ENCODE measurements around the gene COQ2. TPM values are rescaled to one million over a fixed set of nuclear protein-coding genes. Genes with fewer than 3 reads are reported as not detected.
"Not testable (repeated sequence)": the region's sequence is repeated elsewhere in the genome, so short reads cannot be mapped to it uniquely, and the experiment has no call there.

The COQ2 gene
- total RNA-seq, 1 donor from 2014 or later, result 11.0 TPM

DNA sequence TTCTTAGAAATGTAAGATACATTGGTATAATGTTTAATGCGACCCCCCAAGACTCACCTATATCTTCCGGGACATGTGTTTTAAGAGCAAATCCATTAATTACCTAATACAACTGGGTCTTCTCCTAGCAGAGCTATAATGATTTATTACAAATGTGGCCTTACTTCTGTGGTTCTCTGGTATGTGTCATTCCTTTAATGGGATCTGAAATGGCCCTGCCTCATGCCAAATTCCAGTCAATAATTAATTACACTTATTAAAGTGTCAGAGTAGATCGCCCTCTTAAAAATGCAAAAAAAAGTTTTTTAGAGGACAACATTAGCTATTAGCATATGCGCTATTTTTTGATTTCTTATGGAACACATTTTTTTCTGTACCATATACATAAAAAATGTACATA lies 33.1 kb upstream of the COQ2 start:
- H3K9ac ChIP-seq (ENCODE audit: low read depth in 1 of 3, low read length in 3 of 3), result no peak overlapping the region
- H3K36me3 ChIP-seq (ENCODE audit: control insufficient read depth in 3 of 3, insufficient read depth in 3 of 3, low read length in 3 of 3), result no peaks in the 10 kb centered on the region
- no peaks in the 10 kb centered on the region for H3K9me3 ChIP-seq (ENCODE audit: control insufficient read depth in 3 of 3, low read length in 3 of 3)
- H3K27ac ChIP-seq (ENCODE audit: low read depth, low read length), result no peak overlapping the region
- H3K4me1 ChIP-seq (ENCODE audit: control insufficient read depth in 3 of 3, insufficient read depth in 3 of 3, low read length in 3 of 3), result no peaks in the 10 kb centered on the region
- H3K27me3 ChIP-seq (ENCODE audit: control insufficient read depth in 3 of 3, insufficient read depth in 3 of 3, low read length in 3 of 3), result no peaks in the 10 kb centered on the region
- no peak overlapping the region for H3K4me3 ChIP-seq (ENCODE audit: low read length in 3 of 3)

DNA sequence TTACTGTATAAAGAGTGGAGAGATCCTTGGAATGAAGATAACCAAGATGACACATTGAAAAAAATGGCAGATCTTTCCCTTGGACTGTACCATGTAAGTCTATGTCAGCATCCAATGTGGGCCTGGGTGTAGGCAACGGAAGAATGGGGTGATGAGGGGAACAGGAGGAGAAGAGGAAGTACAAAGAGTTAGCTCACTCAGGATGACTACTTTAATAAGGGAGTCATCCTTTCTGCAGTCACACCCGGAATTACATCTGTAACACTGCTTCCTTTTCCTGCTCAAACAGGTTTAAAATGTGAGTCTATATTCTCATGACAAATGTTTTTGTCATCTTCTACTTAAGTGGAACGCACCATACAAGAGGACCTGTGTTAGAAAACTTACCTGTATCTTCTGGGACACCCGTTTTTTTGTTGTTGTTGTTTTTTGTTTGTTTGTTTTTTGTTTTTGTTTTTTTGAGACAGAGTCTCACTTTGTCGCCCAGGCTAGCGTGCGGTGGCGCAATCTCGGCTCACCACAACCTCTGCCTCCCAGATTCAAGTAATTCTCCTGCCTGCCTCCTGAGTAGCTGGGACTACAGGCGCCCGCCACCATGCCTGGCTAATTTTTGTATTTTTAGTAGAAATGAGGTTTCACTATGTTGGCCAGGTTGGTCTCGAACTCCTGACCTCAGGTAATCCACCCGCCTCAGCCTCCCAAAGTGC lies 32.0 kb upstream of the COQ2 start:
- no peaks in the 10 kb centered on the region for H3K36me3 ChIP-seq (ENCODE audit: control insufficient read depth in 3 of 3, insufficient read depth in 3 of 3, low read length in 3 of 3)
- H3K4me3 ChIP-seq (ENCODE audit: low read length in 3 of 3), result no peak overlapping the region
- H3K9me3 ChIP-seq (ENCODE audit: control insufficient read depth in 3 of 3, low read length in 3 of 3), result no peaks in the 10 kb centered on the region
- H3K27me3 ChIP-seq (ENCODE audit: control insufficient read depth in 3 of 3, insufficient read depth in 3 of 3, low read length in 3 of 3), result no peaks in the 10 kb centered on the region
- no peak overlapping the region for H3K27ac ChIP-seq (ENCODE audit: low read depth, low read length)
- H3K4me1 ChIP-seq (ENCODE audit: control insufficient read depth in 3 of 3, insufficient read depth in 3 of 3, low read length in 3 of 3), result no peaks in the 10 kb centered on the region
- H3K9ac ChIP-seq (ENCODE audit: low read depth in 1 of 3, low read length in 3 of 3), result no peak overlapping the region

DNA sequence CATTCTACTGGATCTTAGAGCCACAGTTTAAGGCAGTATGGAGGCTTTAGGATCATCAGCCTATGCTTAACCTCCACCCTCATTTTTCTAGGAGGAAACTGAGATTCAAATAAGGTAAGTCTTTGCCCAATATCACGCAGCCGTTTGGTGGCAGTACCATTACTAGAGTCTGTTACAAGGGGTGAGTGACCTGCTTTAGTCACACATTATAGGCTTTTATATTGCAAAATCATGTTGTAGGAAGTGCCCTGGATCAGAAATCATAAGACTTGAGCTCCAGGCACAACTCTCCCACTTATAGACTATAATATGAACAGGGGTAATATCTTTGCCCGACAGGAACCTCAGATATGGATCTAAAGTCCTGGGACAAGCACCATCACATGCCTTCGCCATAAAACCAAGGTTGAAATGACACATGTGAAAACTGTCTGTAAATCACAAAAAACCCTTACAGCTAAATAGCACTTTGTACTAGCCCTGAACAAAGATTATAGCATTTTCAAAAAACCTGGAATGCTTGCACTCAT lies 30.8 kb upstream of the COQ2 start:
- no peak overlapping the region for H3K4me3 ChIP-seq (ENCODE audit: low read length in 3 of 3)

GRCh38 chr4:83308672-83309071 lies 24.1 kb upstream of the COQ2 start:
- H3K4me1 ChIP-seq (ENCODE audit: control insufficient read depth in 3 of 3, insufficient read depth in 3 of 3, low read length in 3 of 3), result no peaks in the 10 kb centered on the region
- H3K4me3 ChIP-seq (ENCODE audit: low read length in 3 of 3), result no peak overlapping the region
- H3K36me3 ChIP-seq (ENCODE audit: control insufficient read depth in 3 of 3, insufficient read depth in 3 of 3, low read length in 3 of 3), result no peaks in the 10 kb centered on the region
- H3K27ac ChIP-seq (ENCODE audit: low read depth, low read length), result no peak overlapping the region
- H3K27me3 ChIP-seq (ENCODE audit: control insufficient read depth in 3 of 3, insufficient read depth in 3 of 3, low read length in 3 of 3), result no peaks in the 10 kb centered on the region
- no peaks in the 10 kb centered on the region for H3K9me3 ChIP-seq (ENCODE audit: control insufficient read depth in 3 of 3, low read length in 3 of 3)
- no peak overlapping the region for H3K9ac ChIP-seq (ENCODE audit: low read depth in 1 of 3, low read length in 3 of 3)

More for the DNA sequence above, 30.8 kb upstream of the COQ2 start:
- H3K36me3 ChIP-seq (ENCODE audit: control insufficient read depth in 3 of 3, insufficient read depth in 3 of 3, low read length in 3 of 3), result no peaks in the 10 kb centered on the region
- no peaks in the 10 kb centered on the region for H3K9me3 ChIP-seq (ENCODE audit: control insufficient read depth in 3 of 3, low read length in 3 of 3)
- no peaks in the 10 kb centered on the region for H3K4me1 ChIP-seq (ENCODE audit: control insufficient read depth in 3 of 3, insufficient read depth in 3 of 3, low read length in 3 of 3)
- H3K27me3 ChIP-seq (ENCODE audit: control insufficient read depth in 3 of 3, insufficient read depth in 3 of 3, low read length in 3 of 3), result no peaks in the 10 kb centered on the region
- H3K9ac ChIP-seq (ENCODE audit: low read depth in 1 of 3, low read length in 3 of 3), result no peak overlapping the region
- H3K27ac ChIP-seq (ENCODE audit: low read depth, low read length), result no peak overlapping the region

DNA sequence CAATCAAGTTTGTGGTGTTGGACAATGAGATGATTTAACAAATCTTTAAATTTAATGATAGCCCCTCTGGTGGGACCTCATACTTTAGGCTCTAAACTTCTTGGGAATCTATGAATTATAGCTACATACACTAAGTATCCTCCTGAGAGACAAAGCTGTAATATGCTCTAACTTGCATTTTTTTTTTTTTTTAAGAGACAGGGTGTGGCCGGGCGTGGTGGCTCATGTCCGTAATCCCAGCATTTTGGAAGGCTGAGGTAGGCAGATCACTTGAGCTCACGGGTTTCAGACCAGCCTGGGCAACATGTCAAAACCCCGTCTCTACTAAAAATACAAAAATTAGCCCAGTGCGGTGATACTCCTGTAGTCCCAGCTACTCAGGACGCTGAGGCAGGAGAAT lies 23.3 kb upstream of the COQ2 start:
- no peaks in the 10 kb centered on the region for H3K27me3 ChIP-seq (ENCODE audit: control insufficient read depth in 3 of 3, insufficient read depth in 3 of 3, low read length in 3 of 3)
- H3K9me3 ChIP-seq (ENCODE audit: control insufficient read depth in 3 of 3, low read length in 3 of 3), result no peaks in the 10 kb centered on the region
- H3K4me3 ChIP-seq (ENCODE audit: low read length in 3 of 3), result no peak overlapping the region
- no peaks in the 10 kb centered on the region for H3K4me1 ChIP-seq (ENCODE audit: control insufficient read depth in 3 of 3, insufficient read depth in 3 of 3, low read length in 3 of 3)
- H3K9ac ChIP-seq (ENCODE audit: low read depth in 1 of 3, low read length in 3 of 3), result no peak overlapping the region
- no peaks in the 10 kb centered on the region for H3K36me3 ChIP-seq (ENCODE audit: control insufficient read depth in 3 of 3, insufficient read depth in 3 of 3, low read length in 3 of 3)
- no peak overlapping the region for H3K27ac ChIP-seq (ENCODE audit: low read depth, low read length)

DNA sequence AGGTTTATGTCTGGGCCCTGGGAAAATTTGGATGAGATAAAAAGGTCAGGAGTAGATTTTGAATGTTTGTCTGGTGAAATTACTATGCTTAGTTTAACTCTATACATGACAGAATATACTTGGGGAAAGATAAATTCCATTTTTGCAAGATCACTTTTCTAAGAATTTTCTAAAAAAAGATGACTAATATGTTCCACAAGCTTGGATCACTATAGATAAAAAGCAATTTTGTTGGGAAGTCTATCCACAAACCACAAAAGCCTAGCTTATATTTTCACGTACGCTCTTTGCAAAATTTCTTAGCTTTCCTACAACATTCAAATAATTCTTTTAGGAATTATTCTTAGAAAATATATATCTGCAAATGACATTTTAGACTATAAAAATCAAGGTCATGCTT lies 20.6 kb upstream of the COQ2 start:
- H3K9ac ChIP-seq (ENCODE audit: low read depth in 1 of 3, low read length in 3 of 3), result no peak overlapping the region
- no peaks in the 10 kb centered on the region for H3K27me3 ChIP-seq (ENCODE audit: control insufficient read depth in 3 of 3, insufficient read depth in 3 of 3, low read length in 3 of 3)
- H3K9me3 ChIP-seq (ENCODE audit: control insufficient read depth in 3 of 3, low read length in 3 of 3), result no peaks in the 10 kb centered on the region
- H3K36me3 ChIP-seq (ENCODE audit: control insufficient read depth in 3 of 3, insufficient read depth in 3 of 3, low read length in 3 of 3), result no peaks in the 10 kb centered on the region
- no peak overlapping the region for H3K27ac ChIP-seq (ENCODE audit: low read depth, low read length)
- H3K4me3 ChIP-seq (ENCODE audit: low read length in 3 of 3), result no peak overlapping the region
- no peaks in the 10 kb centered on the region for H3K4me1 ChIP-seq (ENCODE audit: control insufficient read depth in 3 of 3, insufficient read depth in 3 of 3, low read length in 3 of 3)

- no peak overlapping the region for H3K4me3 ChIP-seq (ENCODE audit: low read length in 3 of 3)
- H3K4me1 ChIP-seq (ENCODE audit: control insufficient read depth in 3 of 3, insufficient read depth in 3 of 3, low read length in 3 of 3), result no peaks in the 10 kb centered on the region
- no peaks in the 10 kb centered on the region for H3K36me3 ChIP-seq (ENCODE audit: control insufficient read depth in 3 of 3, insufficient read depth in 3 of 3, low read length in 3 of 3)
- H3K9ac ChIP-seq (ENCODE audit: low read depth in 1 of 3, low read length in 3 of 3), result no peak overlapping the region
- H3K9me3 ChIP-seq (ENCODE audit: control insufficient read depth in 3 of 3, low read length in 3 of 3), result no peaks in the 10 kb centered on the region
- no peaks in the 10 kb centered on the region for H3K27me3 ChIP-seq (ENCODE audit: control insufficient read depth in 3 of 3, insufficient read depth in 3 of 3, low read length in 3 of 3)
- no peak overlapping the region for H3K27ac ChIP-seq (ENCODE audit: low read depth, low read length)
These were observed 13.1 kb upstream of the COQ2 start for GRCh38 chr4:83297548-83298260.

DNA sequence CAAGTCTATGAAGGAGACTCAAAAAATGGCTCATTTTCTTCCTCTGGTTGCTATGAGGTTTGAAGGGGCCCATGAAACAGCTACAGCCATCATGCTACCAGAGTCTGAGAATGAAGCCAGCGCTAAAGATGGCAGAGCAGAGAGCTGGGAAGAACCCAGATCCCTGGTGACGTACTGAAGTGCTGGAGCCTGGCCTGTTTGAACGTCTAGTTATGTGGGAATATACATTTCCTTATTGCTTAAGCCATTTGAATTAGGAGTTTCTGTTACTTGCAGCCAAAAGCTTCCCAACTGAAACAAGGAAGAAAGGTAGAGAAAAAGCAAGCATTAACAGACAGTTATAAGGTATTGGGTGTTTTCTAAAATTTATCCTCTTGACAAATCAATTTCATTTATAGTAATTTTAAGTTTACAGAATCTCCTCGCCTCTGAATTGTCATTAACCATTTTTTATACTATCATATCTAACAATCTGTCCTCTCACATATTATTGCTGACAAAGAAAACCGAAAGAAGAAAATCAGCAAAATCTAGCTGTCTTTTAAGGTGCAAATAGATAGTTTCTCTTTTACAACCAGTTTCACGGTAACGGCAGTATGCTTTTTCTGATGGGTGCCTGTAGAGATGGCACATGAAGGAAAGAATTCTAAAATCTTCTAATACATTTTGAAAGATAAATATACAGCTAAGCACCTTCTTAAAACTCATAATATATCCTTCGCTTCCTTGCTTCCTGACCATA lies 8.9 kb upstream of the COQ2 start:
- H3K9ac ChIP-seq (ENCODE audit: low read depth in 1 of 3, low read length in 3 of 3), result no peak overlapping the region
- H3K27ac ChIP-seq (ENCODE audit: low read depth, low read length), result no peak overlapping the region
- no peak overlapping the region for H3K4me3 ChIP-seq (ENCODE audit: low read length in 3 of 3)
- H3K27me3 ChIP-seq (ENCODE audit: control insufficient read depth in 3 of 3, insufficient read depth in 3 of 3, low read length in 3 of 3), result no peaks in the 10 kb centered on the region
- no peaks in the 10 kb centered on the region for H3K9me3 ChIP-seq (ENCODE audit: control insufficient read depth in 3 of 3, low read length in 3 of 3)
- no peaks in the 10 kb centered on the region for H3K36me3 ChIP-seq (ENCODE audit: control insufficient read depth in 3 of 3, insufficient read depth in 3 of 3, low read length in 3 of 3)
- H3K4me1 ChIP-seq (ENCODE audit: control insufficient read depth in 3 of 3, insufficient read depth in 3 of 3, low read length in 3 of 3), result no peaks in the 10 kb centered on the region

DNA sequence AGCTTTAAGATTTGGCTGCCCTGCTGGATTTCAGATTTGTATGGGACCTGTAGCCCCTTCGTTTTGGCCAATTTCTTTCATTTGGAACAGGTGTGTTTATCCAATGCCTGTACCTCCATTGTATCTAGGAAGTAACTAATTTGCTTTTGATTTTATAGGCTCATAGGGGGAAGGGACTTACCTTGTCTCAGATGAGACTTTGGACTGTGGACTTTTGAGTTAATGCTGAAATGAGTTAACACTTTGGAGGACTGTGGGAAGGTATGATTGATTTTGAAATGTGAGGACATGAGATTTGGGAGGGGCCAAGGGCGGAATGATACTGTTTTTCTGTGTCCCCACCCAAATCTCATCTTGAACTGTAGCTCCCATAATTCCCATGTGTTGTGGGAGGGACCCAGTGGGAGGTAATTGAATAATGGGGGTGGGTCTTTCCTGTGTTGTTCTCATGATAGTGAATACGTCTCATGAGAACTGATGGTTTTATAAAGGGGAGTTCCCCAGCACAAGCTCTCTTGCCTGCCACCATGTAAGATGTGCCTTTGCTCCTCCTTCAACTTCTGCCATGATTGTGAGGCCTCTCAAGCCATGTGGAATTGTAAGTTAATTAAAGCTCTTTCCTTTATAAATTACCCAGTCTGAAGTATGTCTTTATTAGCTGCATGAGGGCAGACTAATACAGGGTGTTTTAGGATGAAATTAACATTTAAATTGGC lies 5.6 kb upstream of the COQ2 start:
- H3K4me3 ChIP-seq (ENCODE audit: low read length in 3 of 3); H3K4me1 ChIP-seq (ENCODE audit: control insufficient read depth in 3 of 3, insufficient read depth in 3 of 3, low read length in 3 of 3); H3K27me3 ChIP-seq (ENCODE audit: control insufficient read depth in 3 of 3, insufficient read depth in 3 of 3, low read length in 3 of 3); H3K27ac ChIP-seq (ENCODE audit: low read depth, low read length); H3K36me3 ChIP-seq (ENCODE audit: control insufficient read depth in 3 of 3, insufficient read depth in 3 of 3, low read length in 3 of 3); H3K9ac ChIP-seq (ENCODE audit: low read depth in 1 of 3, low read length in 3 of 3); H3K9me3 ChIP-seq (ENCODE audit: control insufficient read depth in 3 of 3, low read length in 3 of 3): not testable (repeated sequence)

Measured in skeletal muscle tissue (tissue), 4 donors.